HG03558 (cell line): ENCODE results near the gene NLGN1.

Experiments
- ATAC-seq: cut with Tn5 transposase; IDR thresholded peaks from one replicate; pipeline ENCODE4 v1.9.1; 2021; ENCODE audit warnings: moderate number of reproducible peaks; ENCODE audit not compliant: unreplicated experiment; ENCODE audit errors: extremely low read depth

Gene NLGN1

DNA sequence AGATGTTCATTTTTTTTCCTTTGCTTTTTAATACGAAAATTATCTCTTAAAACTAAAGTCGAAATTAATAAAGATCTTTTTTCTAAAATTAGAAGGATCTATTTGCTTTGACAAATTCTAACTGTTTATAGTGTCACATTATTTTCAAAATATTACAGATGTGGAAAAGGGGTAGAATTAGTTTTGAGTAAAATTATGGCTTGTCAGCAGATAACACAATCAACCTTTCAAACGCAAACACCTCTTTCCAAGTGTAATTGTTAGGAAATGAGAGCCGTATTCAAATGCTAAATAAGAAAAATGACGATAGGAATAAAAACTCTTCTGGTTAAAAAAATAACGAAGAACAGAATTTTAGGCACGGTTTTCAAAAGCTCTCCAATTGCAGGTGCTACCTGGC, 704.7 kb downstream of the NLGN1 start:
- no peak for ATAC-seq

DNA sequence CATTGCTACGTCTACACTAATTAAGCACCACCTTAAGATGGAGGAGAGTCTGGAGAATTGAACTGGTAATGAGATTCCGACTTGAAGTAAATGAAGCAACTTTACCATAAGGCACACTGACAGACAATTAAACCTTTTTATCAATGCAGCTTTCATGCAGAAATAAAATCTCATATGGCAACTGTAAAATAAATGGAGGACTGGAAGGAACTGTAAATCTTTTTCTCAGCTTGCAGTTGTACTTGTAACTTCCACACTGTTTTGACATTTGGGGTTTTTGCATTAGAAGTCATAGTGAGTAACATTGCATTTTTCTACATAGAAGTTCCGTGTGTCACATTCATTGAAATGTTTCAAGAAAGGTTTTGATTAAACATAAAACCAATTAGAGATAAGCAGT, 705.3 kb downstream of the NLGN1 start:
- no peak for ATAC-seq

DNA sequence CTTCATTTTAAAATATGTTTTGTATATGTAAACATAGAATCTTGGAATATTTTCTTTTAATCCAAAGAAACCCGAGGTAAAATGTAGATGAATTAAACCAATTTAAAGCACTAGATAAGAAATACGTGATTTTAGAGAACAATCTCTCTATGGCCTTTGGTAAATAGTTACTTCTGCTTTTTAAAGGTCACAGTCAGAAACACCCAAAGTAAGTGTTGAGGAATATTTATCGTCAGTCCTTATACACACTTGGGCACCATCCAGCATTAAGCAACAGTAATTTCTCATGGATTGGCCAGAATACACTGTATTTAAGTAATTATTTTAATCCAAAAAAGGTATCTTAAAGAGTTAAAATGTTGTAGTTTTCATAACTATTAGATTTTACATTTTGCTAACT, 713.2 kb downstream of the NLGN1 start:
- ATAC-seq = no peak

DNA sequence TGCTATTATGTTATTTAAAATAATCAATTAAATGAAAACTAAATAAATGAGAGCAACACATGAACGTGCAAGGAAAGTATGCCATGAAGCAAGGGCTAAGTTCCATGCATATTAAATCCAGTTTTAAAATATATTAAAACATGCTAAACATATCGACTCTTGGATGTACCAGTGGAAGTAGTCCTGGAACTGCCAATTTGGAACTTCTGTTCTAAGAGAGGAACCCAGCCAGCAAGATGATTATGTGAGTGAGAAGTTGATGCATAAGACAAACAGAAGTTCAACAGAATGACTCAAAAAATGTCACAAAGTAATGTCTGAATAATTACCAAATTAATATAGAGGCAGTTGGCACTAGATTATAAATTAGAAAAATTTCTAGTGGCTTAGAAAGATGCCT, 714.2 kb downstream of the NLGN1 start:
- ATAC-seq = no peak

DNA sequence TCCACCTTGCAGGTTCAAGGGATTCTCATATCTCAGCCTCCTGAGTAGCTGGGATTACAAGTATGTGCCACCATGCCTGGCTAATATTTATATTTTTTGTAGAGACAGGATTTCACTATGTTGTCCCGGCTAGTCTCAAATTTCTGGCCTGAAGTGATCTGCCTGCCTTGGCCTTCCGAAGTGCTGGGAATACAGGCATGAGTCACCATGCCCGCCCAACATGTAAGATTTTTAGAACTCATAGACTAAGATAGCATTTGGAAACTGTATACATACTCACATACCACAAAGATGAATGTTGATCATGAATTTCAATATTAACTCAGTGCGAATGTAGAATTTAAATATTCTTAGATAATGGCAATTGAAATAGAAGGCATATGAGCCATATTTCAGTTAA, 718.9 kb downstream of the NLGN1 start:
- no peak for ATAC-seq

DNA sequence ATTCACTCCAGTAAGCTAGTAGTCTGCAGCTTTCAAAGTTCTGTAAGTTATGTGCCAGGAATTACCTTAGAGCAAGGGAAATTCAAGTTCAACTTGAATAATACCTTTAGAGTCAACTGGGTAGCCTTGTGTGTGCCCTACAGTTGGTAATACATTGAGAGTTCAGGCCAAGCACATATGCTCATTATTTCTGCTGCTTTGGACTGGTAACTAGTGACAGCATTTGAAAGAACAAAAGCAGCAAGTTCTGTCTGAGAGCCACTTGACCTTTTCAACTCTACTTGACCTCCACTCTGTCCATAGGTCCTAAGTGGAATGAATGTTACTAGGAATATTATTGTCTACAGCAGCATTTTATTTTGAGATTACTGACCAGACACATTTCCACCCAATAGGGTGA, 723.5 kb downstream of the NLGN1 start:
- no peak for ATAC-seq

DNA sequence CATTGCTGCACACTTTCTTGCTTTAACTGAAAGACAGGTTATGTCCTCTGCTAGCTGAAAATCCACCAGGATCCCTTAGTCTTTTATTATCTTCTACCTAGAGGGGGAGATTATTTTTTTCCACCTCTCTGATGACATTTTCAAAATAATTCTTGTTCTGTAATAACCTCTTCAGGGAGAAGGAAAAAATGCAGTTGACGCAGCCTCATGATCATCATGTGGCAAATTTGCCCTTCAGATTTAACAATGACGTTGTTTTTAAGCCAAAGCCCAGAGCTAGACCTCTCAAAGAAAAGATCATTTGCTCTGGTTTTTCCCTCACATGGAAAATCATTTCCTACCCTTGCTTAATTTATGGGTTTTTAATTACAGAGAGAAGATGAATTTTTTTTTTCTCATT, 724.9 kb downstream of the NLGN1 start:
- no peak for ATAC-seq

DNA sequence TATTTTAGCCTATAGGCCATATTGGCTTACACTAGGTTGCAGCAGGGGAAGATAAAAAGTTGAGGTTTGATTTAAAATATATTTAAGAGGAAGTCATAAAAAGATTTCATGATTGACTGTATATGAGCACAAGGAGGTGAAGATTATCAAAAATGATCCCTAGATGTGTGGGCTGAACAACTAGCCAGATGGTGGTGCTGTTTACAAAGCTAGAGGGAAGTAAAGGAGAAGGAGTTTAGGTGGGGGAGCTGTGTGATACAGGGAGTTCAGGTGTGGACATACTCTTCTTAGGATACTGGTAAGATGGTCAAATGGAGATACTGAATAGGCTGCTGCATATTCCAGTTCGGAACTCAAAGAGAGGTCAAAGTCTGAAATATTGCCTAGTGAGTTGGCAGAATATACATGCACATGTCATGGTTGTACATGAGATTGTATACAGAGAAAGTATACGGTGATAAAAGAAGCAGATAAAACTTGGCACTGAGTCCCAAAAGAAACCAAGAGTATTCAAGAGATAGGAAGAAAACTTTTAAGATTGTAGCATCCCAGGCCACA, 727.8 kb downstream of the NLGN1 start:
- no peak for ATAC-seq

DNA sequence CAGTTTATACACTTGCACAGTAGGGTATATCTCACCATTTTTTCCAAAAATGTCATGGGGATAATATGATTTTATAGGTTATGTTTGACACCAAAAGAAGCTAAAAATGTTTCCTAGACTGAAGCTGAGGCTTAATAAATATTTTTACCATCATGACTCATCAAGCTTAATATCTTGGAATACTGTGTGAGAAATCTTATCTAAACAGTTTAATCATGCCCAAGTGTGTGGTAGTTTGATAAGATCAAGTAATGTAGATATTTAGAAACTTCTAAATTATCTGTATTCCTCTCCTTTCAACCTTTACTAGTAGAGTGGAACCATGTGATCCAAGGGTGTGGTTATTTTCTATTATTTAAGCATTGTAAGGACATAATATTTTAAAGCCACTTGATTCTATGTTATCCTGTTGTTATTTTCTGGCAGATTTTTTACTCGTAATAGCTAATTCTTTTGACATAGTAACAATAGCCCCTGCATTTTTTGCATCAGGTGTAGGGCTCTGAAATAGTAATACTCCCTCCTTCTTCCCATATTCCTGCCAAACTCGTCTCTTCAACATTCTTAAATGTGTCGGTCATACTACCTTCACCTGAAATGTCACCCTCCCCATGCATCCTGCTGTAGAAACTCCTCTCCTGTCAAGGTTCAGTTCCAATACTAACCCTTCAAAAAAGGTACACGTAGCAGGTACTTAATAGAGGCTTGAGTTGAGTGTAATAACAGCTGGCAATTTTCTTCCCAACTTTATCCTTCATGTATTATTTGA, 729.6 kb downstream of the NLGN1 start:
- no peak for ATAC-seq

DNA sequence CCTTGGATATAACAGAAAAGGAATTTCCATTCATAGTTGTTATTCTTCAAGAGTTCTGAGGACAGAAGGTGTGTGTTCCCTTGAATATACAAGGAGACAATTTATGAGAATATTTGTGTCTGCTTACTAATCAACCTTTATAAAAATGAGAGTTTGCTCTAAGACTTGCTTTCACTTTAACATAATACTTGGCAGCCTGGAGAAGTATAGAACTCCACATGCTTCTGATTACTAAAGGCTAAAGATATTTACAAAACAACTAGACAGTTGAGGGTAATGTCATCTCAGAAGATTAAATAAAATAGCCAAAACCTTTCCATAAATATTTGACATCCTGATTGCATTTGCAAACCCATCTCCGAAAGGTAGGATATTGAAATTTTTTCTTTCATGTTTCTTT, 734.5 kb downstream of the NLGN1 start:
- no peak for ATAC-seq

DNA sequence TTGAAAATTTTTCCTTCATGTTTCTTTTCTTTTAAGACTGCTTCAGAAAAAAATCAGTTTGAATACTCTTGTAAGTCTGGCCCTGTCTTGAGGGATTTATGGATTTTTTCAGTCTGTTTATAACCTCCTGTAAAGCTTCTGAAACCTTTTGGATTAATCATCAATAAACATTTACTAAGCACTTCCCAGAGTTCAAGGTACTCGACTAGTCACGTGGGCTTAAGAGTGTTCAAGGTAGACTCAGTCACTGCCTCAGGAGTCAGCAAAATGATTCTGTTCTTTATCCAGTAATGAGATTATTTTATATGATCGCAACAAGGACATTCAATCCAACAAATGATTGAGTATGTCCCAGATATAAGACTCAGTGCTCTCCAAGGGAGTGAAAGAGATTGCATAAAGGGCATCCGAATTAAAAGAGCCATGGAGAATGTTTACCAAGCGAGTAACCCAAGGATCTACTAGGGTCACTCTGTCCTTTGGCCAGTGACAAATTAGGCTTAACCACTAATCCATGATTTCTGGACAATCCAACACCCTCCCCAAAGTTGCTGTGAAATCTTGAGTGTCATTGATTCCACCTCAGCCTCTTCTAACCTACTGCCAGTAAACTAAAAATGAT, 735.0 kb downstream of the NLGN1 start:
- ATAC-seq = no peak

DNA sequence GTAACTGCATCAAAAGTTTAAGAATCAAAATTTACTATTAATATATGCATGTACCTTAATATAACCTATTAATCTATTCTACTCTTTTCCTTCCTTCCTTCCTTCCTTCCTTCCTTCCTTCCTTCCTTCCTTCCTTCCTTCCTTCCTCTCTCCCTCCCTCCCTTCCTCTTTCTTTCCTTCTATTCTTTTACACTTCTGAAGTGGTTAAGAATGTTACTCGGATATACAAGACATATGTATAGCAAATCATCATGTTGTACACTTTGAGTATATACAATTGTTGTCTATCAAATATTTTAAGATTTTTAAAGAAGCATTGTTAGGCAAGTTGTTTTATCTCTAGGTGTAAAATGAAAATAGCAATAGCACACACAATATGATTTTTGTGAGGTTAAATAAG, 748.5 kb downstream of the NLGN1 start:
- no peak for ATAC-seq

DNA sequence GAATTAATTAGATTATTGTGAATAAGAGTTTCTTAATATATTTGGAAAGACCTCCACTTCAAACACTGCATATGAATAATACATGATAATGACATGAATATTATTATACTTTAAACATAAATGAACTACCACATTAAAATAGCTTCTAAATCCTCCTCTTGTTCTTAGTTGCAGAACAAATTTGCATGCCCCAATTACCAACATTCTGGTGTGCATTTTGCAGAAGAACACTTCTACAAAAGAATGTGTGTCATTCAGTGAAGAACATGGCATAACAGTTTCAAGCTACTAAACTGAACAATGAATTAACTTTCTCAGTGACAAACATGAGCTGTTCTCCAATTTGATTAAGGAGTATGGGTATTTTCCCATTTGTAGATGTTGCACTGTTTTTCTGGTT, 750.3 kb downstream of the NLGN1 start:
- ATAC-seq = no peak

DNA sequence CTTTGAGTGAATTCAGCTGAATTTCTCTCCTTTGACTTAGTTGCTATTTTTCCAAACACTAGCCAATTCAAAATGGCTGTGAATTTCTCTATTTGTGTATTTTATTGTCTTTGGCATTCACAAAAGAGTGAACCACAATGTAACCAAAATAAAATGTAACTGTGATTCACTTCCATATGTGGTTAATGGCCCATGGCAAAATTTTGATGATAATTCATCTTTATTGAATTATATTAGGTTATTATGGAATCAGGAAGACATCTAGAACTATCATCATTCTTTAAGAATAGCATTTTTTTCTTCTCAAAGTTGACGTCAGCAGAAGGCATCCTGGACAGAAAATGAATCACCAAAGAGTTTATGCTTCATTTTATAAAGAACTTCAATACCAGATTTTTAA, 756.3 kb downstream of the NLGN1 start:
- no peak for ATAC-seq

DNA sequence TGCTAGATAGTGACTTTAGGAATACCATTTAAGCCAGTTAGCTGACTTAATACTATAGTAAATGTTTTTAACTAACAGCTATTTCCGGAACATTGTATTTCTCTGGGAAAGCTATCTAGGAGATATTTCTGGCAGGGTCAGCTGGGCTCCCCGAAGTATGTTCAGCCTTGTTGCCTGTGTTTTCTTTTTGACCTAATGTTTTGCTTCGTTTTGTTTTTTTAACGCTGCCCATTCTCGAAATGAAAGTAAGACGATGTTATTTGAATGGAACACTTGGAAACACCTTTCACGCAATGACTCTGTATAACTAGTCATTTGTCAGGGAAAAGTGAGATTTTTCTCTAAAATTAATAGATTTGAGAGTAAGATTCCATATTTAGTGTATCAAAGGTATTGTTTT, 758.7 kb downstream of the NLGN1 start:
- no peak for ATAC-seq

DNA sequence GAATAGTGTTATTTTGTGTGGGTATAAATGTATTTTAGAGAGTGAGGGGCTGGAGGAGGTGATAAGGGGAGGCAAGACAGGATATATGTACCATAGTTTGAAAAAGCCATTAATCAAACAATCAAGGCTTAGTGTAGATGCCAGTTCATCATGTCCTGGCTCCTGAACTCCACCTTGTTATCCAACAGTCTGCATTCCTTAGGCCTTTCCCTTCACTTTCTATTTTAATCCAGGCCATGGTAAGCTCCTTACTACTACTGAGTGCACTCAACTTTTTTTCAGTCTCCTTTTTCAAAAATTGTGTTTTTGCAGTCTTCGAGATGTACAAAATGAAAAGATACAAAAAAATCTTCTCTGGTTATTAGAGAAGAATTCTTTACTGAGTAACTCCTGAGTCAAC, 761.1 kb downstream of the NLGN1 start:
- no peak for ATAC-seq

DNA sequence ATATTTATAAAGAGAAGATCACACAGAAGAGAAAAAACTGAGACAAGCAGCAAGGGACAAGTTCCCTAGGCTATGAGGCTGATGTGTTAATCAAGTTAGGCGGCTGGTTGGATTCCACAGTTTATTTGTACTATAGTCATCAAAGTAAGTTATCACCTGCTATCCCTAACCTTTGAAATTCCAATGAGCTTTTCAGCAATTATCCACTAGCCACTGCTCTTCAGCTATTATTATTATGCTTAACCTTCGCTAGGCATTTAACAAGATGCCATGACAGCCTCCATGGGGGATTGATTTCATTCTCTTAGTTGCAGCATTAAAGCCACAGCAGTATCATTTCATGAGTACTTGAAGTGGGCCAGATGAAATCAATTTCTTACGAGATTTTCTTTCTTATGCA, 762.1 kb downstream of the NLGN1 start:
- no peak for ATAC-seq

DNA sequence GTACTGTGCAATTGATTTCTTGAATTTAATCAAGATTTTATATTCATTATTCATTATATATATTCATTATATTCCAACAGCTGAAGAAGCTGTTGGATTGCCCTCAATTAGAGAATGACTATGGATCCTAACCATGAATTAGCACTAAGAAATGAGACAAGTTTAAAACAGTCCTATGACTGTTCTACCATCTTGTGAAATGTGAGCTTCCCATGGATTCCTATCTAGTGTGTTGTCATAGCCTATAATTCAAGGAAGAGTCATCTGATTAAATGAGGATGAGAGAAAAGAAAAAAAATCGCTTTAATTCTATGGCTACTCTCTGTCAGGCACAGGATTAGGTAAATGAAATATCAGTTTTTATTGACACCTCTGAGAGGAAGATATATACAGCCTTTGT, 765.0 kb downstream of the NLGN1 start:
- ATAC-seq = no peak

DNA sequence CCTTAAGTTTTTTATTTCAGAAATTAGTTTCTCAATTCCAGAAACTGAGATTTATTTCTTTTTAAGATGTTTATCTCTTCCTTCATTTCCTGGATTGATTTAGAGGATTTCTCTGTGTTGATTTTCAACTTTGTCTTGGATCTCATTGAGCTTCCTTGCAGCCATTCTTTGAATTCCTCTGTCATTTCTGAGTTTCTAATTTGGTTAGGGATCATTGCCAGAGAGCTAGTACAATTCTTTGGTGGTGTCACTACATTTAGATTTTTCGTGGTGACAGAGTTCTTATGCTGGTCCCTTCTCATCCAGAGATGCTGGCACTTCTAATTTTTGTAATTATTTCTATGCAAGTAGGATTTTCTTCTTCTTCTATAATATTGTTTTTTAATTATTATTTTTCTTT, 770.5 kb downstream of the NLGN1 start:
- no peak for ATAC-seq

DNA sequence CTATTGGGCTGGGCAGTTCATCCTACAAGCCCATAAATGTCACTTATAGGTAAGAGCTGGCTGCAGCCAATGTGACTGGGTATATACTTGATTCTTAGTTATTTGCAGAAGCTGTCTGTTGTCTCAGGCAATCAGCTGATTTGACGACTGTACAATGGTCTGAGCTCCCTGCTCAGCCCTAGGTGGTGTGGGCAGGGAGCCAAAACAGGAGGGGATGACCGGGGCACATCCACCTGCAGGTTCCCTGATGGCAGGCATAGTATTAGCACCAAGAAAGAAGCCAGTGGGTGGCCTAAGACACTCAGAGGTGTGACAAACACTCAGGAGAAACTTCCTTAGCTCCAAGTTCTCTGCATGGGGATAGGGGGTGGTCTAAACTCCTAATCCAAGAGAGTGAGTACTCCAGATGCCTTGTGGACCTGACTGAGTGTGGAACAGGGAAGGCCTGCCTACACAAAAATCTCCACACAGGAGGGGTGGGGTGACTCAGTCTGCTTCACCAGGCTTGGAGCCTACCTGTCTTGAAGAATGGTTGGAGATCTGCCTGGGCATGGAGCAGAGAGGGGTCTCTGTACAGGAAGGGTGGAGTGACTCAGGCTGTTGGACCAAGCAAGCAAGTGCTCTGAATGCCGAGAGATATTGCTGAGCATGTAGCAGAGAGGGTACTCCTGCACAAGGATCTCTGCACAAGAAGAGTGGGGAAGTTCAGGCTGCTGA, 771.2 kb downstream of the NLGN1 start:
- no peak for ATAC-seq

DNA sequence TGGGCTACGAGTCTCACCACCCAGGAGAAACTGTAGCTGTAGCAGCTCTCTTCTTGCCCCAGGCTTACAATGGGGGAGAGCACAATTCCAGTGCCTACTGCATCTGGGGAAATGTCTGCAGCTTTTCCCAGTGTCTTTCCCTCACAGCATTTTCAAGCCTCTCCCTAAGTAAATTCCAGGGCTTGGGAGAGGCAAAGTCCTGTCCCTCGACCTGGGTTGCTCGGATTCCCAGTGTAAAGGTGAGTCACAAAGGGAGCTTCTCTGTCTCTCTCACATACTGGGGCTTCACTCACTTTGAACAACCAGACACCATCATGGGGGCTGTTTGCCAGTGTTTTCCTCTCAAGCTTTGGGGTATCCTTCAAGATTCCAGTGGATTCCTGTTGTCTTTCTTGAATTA, 772.2 kb downstream of the NLGN1 start:
- ATAC-seq = no peak
